ENCODE results near the gene DHX35. TPM values are rescaled to one million over a fixed set of nuclear protein-coding genes. Genes with fewer than 3 reads are reported as not detected.

The DHX35 gene
- total RNA-seq, 4 donors from 2014 or later = 4.4 to 14.7 (median 10.8) TPM

DNA sequence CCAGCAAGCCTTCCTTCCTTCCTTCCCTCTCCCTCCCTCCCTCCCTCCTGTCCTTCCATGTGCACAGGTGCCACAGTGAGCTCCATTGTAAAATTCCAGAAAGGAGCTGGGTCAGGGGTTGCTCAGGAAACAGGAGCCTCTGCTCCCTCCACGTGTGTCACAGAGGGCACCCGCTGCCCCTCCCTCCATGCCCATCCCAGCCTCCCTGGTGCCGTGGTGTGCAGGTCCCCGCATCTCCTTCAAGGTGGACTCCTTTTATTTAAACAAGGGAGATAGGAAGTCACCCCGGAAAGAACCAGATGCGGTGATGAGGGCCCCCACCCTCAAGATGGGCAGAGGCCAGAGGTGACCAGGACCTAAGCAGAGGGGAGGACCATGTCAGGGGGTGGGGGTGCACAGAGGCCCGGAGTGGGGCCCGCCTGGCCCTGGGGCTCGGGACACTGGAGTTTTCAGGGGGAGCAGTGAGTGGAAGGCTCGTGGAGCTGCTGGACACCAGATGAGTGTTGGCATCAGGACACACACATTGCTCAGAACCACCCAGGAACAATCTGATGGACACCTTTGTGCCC, 85.4 kb downstream of the DHX35 start:
- WGBS, 2 donors = 63 to 69% methylated on average over 4 to 10 of the region's 10 CpGs

DNA sequence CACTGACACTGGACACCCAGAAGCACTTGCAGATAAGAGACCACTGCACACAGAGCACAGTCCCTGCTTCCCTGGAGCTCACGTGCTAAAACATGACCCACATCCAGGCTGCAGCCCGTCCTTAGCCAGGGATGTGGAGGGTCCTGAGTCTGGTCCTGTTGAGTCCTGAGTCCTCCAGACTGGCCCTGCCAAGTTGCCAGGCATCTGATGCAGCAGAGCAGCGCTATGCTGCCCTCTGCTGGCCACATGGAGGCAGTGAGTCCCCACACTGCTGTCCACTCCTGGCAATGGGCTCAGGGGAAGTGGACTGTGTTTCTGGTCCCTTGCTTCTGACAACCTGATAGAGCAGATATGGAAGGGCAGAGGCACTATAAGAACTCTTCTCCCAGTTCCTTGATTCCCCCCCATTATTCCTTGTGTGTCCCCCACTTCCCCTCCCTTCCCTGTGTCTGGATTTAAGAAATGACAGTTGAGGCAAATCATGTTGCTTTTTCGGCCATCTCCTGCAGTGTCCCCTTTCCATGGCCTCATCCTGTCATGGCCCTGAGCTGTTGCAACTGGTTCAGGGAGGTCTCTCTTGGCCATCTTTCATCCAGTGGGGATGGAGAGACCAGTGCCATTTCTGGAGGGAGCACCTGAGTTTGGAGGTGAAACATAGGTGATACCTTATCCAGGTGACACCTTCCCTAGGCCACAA, 86.0 kb downstream of the DHX35 start:
- Histone ChIP-seq H3K9me3 (no peaks in the 10 kb centered on the region), H3K4me1 (peaks cover 8 to 29% (median 9%) of the 10 kb centered on the region in 3 donors), H3K36me3 (no peaks in the 10 kb centered on the region), H3K27me3 (peaks cover 0 to 13% (median 0%) of the 10 kb centered on the region in 4 donors), H3K27ac (peak overlapping the region in 1 of 4 donors; percentile 40), H3K4me3 (no peak overlapping the region)
- DNase-seq = peak; percentile 15
- intact Hi-C loops (cut with DNase I) = loop anchor here (2.0 kb wide), 1 partner anchor 121 kb away; the partner anchor contains the start of gene FAM83D
- 67 to 71% methylated on average over 1 of the region's 4 CpGs for WGBS, 2 donors
- TF ChIP-seq, protein P1, sequence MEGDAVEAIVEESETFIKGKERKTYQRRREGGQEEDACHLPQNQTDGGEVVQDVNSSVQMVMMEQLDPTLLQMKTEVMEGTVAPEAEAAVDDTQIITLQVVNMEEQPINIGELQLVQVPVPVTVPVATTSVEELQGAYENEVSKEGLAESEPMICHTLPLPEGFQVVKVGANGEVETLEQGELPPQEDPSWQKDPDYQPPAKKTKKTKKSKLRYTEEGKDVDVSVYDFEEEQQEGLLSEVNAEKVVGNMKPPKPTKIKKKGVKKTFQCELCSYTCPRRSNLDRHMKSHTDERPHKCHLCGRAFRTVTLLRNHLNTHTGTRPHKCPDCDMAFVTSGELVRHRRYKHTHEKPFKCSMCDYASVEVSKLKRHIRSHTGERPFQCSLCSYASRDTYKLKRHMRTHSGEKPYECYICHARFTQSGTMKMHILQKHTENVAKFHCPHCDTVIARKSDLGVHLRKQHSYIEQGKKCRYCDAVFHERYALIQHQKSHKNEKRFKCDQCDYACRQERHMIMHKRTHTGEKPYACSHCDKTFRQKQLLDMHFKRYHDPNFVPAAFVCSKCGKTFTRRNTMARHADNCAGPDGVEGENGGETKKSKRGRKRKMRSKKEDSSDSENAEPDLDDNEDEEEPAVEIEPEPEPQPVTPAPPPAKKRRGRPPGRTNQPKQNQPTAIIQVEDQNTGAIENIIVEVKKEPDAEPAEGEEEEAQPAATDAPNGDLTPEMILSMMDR (IDR thresholded peaks at IDR 0.05) = peak; percentile 83 to 98 (median 96)
- no peak for TF ChIP-seq POLR2A (IDR thresholded peaks at IDR 0.05)

More for the DNA sequence above, 85.4 kb downstream of the DHX35 start:
- intact Hi-C loops (cut with DNase I) = no loop called here
- H3K9me3 ChIP-seq = no peaks in the 10 kb centered on the region
- no peaks in the 10 kb centered on the region for H3K36me3 ChIP-seq
- H3K4me3 ChIP-seq = no peak overlapping the region
- no peak for TF ChIP-seq POLR2A (IDR thresholded peaks at IDR 0.05)
- TF ChIP-seq, protein P1 (IDR thresholded peaks at IDR 0.05) = no peak
- peaks cover 0 to 6% (median 0%) of the 10 kb centered on the region in 4 donors for H3K27me3 ChIP-seq
- H3K27ac ChIP-seq = peak overlapping the region in 1 of 4 donors; percentile 40
- H3K4me1 ChIP-seq = peaks cover 12 to 36% (median 15%) of the 10 kb centered on the region in 3 donors
- DNase-seq = no peak

DNA sequence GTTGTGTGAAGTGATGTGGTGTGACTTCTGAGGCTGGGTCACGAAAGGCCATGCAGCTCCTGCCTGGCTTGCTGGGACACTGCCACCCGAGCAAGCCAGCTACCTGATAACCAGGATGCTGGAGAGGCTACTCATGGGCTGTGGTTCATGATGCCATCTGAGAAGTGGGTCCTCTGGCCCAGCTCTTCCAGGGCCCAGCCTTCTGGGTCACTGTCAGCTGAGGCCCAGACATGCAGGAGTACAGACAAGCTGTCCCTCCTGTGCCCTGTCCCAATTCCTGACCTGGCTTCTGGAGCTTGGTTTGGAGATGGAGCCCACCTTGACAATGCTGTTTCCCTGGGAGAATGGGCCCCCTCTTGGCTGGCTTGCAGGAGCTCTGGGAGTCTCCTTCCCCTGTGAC, 87.0 kb downstream of the DHX35 start:
- peak overlapping the region in 2 of 4 donors; percentile 54 to 75 for H3K4me3 ChIP-seq
- no peaks in the 10 kb centered on the region for H3K9me3 ChIP-seq
- peak overlapping the region in 1 of 4 donors; percentile 64 for H3K27ac ChIP-seq
- intact Hi-C loops (cut with DNase I) = loop anchor here (2.0 kb wide), 1 partner anchor 122 kb away; the partner anchor contains the start of gene FAM83D
- no peaks in the 10 kb centered on the region for H3K36me3 ChIP-seq
- H3K4me1 ChIP-seq = peaks cover 6 to 27% (median 8%) of the 10 kb centered on the region in 3 donors
- peaks cover 0 to 23% (median 0%) of the 10 kb centered on the region in 4 donors for H3K27me3 ChIP-seq
- 79 to 100% methylated on average over 1 to 2 of the region's 2 CpGs for WGBS, 2 donors
- no peak for DNase-seq
- TF ChIP-seq, protein P1 (IDR thresholded peaks at IDR 0.05) = no peak
- no peak for TF ChIP-seq POLR2A (IDR thresholded peaks at IDR 0.05)

DNA sequence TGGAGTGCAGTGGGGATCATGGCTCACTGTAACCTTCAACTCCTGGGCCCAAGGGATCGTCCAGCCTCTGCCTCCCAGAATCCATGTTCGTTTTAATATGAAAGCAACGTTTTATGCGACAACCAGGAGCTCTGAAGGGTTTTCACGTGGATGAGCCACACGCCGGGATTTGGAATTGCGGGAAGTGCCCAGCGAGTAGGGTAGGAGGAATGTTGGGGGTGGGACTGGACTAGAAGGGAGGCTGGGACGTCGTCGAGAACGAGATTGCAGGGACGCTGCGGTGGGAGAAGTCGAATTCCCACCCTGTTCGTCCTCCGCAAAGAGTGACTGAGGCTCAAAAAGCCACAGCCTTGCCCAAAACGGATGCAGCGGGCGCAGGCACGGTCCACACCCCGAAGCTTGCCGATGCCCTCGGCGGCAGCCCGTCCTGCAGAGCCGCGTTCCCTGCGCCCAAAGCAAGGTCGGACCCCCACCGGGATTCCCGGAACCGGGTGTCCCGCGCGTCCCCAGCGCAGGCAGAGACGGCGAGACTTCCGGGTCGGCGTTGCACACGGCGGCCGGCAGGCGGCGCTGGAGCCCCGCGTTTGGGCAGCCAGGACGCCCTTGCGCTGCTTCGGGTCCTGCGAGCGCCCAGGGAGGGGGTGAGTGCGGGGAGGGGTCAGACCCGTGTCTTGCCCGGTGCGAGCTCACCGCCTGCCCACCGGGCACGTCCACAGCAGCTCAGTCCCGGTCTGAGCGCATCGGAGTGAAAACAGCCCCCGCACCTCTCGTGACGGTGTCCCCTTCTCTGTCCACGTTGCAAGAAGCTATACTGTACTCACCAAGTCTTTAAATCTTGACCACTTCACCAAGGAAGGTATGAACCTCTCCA, 87.8 kb downstream of the DHX35 start:
- peak in 2 of 4 donors; percentile 12 to 23 for TF ChIP-seq POLR2A (IDR thresholded peaks at IDR 0.05)
- TF ChIP-seq, protein P1 (IDR thresholded peaks at IDR 0.05) = peak; percentile 97 to 98 (median 98)
- peak overlapping the region; percentile 64 to 78 (median 71) for H3K27ac ChIP-seq
- H3K9me3 ChIP-seq = no peaks in the 10 kb centered on the region
- no peaks in the 10 kb centered on the region for H3K36me3 ChIP-seq
- WGBS, 2 donors = 0 to 5% methylated on average over 4 to 19 of the region's 69 CpGs
- H3K4me1 ChIP-seq = peaks cover 6 to 27% (median 8%) of the 10 kb centered on the region in 3 donors
- DNase-seq = no peak
- intact Hi-C loops (cut with DNase I) = loop anchor here (2.0 to 10.0 kb wide), 2 partner anchors 123 to 405 kb away; partner anchors contain the start of gene FAM83D
- peaks cover 0 to 29% (median 0%) of the 10 kb centered on the region in 4 donors for H3K27me3 ChIP-seq
- peak overlapping the region; percentile 54 to 84 (median 64) for H3K4me3 ChIP-seq

All from esophagus squamous epithelium (tissue), 5 donors.